ENCODE measurements around the gene ZSWIM2. TPM values are rescaled to one million over a fixed set of nuclear protein-coding genes. Genes with fewer than 3 reads are reported as not detected.
"Not testable (repeated sequence)": the region's sequence is repeated elsewhere in the genome, so short reads cannot be mapped to it uniquely, and the experiment has no call there.

The ZSWIM2 gene
- total RNA-seq, 1 donor, result 0.43 TPM

- TF ChIP-seq CTCF (IDR thresholded peaks at IDR 0.05; ENCODE audit: insufficient read depth, low read depth, low read length), result no peak
- H3K4me3 ChIP-seq (ENCODE audit: low read depth, low read length), result no peak overlapping the region
- no peak for DNase-seq (ENCODE audit: low read depth)
These were observed 28.7 kb downstream of the ZSWIM2 start for GRCh38 chr2:186820303-186820702.

GRCh38 chr2:186811760-186812159 lies 37.2 kb downstream of the ZSWIM2 start:
- not testable (repeated sequence) for DNase-seq (ENCODE audit: low read depth); H3K4me3 ChIP-seq (ENCODE audit: low read depth, low read length)

- H3K4me3 ChIP-seq (ENCODE audit: low read depth, low read length), result no peak overlapping the region
- DNase-seq (ENCODE audit: low read depth), result no peak
- no peak for TF ChIP-seq CTCF (IDR thresholded peaks at IDR 0.05; ENCODE audit: insufficient read depth, low read depth, low read length)
These were observed 42.4 kb downstream of the ZSWIM2 start for GRCh38 chr2:186806591-186806990.

- not testable (repeated sequence) for DNase-seq (ENCODE audit: low read depth); H3K4me3 ChIP-seq (ENCODE audit: low read depth, low read length)
These were observed 50.4 kb downstream of the ZSWIM2 start for GRCh38 chr2:186798604-186799003.

GRCh38 chr2:186784930-186785329 lies 64.0 kb downstream of the ZSWIM2 start:
- no peak overlapping the region for H3K4me3 ChIP-seq (ENCODE audit: low read depth, low read length)
- no peak for DNase-seq (ENCODE audit: low read depth)
- no peak for TF ChIP-seq CTCF (IDR thresholded peaks at IDR 0.05; ENCODE audit: insufficient read depth, low read depth, low read length)

GRCh38 chr2:186783254-186783653 lies 65.7 kb downstream of the ZSWIM2 start:
- H3K4me3 ChIP-seq (ENCODE audit: low read depth, low read length), result no peak overlapping the region
- no peak for DNase-seq (ENCODE audit: low read depth)
- no peak for TF ChIP-seq CTCF (IDR thresholded peaks at IDR 0.05; ENCODE audit: insufficient read depth, low read depth, low read length)

- TF ChIP-seq CTCF (IDR thresholded peaks at IDR 0.05; ENCODE audit: insufficient read depth, low read depth, low read length), result peak; percentile 13
- DNase-seq (ENCODE audit: low read depth), result peak; percentile 14
- H3K4me3 ChIP-seq (ENCODE audit: low read depth, low read length), result no peak overlapping the region
These were observed 68.2 kb downstream of the ZSWIM2 start for GRCh38 chr2:186780701-186781316.

Other genes with a start within 250 kb of the ZSWIM2 start
- gene FAM171B, start 155.1 kb downstream of the ZSWIM2 start, total RNA-seq, result 20.0 and 29.4 TPM in 2 replicates